Gastrocnemius medialis (tissue), 4 donors: ENCODE data around the gene SV2B. TPM values are rescaled to one million over a fixed set of nuclear protein-coding genes. Genes with fewer than 3 reads are reported as not detected.

Source experiments
- ATAC-seq, 2 donors: fragments of 150-250 bp; one replicate each; pipeline ENCODE4 v1.9.1; 2016
- DNase-seq, 2 donors: peaks; one replicate each; pipeline ENCODE4 v3.0.0-alpha.2; 2019
- H3K27ac ChIP-seq, 4 donors: fragments of 200-600 bp; sonication (generic); 1 replicate in 1 of 4; 2 replicates in 3 of 4; pipeline ENCODE4 v1.5.1; 2016 to 2018; ENCODE audit warnings: mild to moderate bottlenecking in 2 of 4, moderate library complexity in 1 of 4
- H3K27me3 ChIP-seq, 3 donors: fragments of 200-600 bp; sonication (generic) in 2 of 3; 1 replicate in 1 of 3; 2 replicates in 2 of 3; pipeline versions ENCODE4 v1.5.1 to v1.6.0; 2016 to 2019; ENCODE audit warnings: mild to moderate bottlenecking in 1 of 3, moderate library complexity in 1 of 3
- H3K36me3 ChIP-seq, 2 donors: fragments of 200-600 bp; sonication (generic) in 1 of 2; one replicate each; pipeline ENCODE4 v1.5.1; 2017 to 2018
- H3K4me1 ChIP-seq, 2 donors: fragments of 200-600 bp; sonication (generic) in 1 of 2; one replicate each; pipeline ENCODE4 v1.5.1; 2016 to 2017; ENCODE audit warnings: mild to moderate bottlenecking in 2 of 2
- H3K4me3 ChIP-seq, 4 donors: fragments of 200-600 bp; sonication (generic) in 3 of 4; 1 replicate in 1 of 4; 2 replicates in 3 of 4; pipeline ENCODE4 v1.5.1; 2016 to 2019; ENCODE audit warnings: mild to moderate bottlenecking in 2 of 4
- H3K9me3 ChIP-seq, 3 donors: fragments of 200-600 bp; sonication (generic) in 2 of 3; 1 replicate in 1 of 3; 2 replicates in 2 of 3; pipeline ENCODE4 v1.5.1; 2016 to 2019
- POLR2A ChIP-seq, 2 donors: fragments of 450-650 bp; IDR thresholded peaks; one replicate each; pipeline ENCODE4 v1.6.1; 2017; ENCODE audit warnings: antibody characterized with exemption in 2 of 2, mild to moderate bottlenecking in 2 of 2, moderate library complexity in 2 of 2
- in situ Hi-C, 4 donors: fragments of 200-750 bp; cut with MboI; loops; one replicate each; pipeline versions ENCODE4 v1.15.0 to v1.8.0; 2017; ENCODE audit warnings: low sequenced_read_pairs in 4 of 4
- intact Hi-C: fragments of 100-400 bp; cut with DNase I; formaldehyde crosslinking; loops from one replicate; pipeline ENCODE4 v1.15.1; 2023; ENCODE audit warnings: low total_unique reads
- total RNA-seq, 4 donors: library from RNA; depleted of rRNA; stranded (reverse); fragments of >200 nt; gene quantifications; one replicate each; pipeline versions ENCODE4 v1.1.0 to v1.2.3, GENCODE V29; 2016
- TF ChIP-seq, protein P1 (sequence below), 5 experiments: fragments of 450-650 bp in 3 of 5; fragments of 200-600 bp in 2 of 5; sonication (generic) in 2 of 5; IDR thresholded peaks in 4 of 5; conservative IDR thresholded peaks in 1 of 5; 1 replicate in 4 of 5; 2 replicates in 1 of 5; pipeline ENCODE4 v1.5.1; 2016 to 2019; ENCODE audit warnings: antibody characterized with exemption in 5 of 5, mild to moderate bottlenecking in 3 of 5, moderate library complexity in 3 of 5

The SV2B gene
- total RNA-seq, 4 donors from 2014 or later: 0.36 to 0.89 (median 0.67) TPM

DNA sequence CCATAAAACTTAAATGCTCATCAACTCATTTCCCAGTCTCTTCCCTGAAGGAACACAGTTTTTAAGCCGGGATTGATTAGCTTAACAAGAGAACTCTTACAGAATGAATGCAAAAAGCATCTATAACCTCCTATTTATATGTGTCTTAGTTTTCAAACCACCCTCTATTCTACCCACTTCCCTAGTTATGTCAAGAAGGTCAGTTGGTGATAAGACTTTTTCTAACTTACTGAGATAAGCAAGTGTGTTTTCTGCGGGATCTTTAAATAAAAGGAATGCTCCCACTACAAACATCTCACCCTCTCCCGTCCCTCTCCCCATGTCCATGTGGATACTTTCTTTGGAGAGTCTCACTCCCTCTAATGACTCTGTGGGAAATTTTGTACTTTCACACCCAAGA is 218.5 kb downstream of the SV2B start:
- no peaks in the 10 kb centered on the region for H3K9me3 ChIP-seq
- in situ Hi-C loops (loop anchor here in 2 of 4 donors (25.0 kb wide), 2 partner anchors 344 to 519 kb away; no protein-coding TSS in a partner anchor), intact Hi-C loops (no loop called here)

DNA sequence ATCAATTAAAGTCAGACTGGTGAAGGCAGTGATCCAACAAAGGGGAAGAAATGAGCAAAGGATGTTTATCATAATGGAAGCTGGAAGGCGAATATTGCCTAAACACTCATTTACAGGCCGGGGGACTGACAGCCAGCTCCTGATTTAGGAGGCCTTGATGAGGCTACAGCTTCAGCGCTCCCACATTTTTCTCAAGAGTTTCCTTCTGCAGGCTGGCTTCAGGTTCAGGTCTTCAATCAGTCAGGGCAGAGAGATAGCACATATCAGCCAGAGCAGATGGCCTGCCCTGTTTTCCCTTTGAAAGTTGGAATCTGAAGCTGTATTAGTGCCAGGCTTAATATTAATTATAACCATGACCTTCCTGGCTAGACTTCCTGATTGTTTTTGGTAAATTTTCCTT is 218.9 kb downstream of the SV2B start:
- in situ Hi-C loops: loop anchor here in 2 of 4 donors (25.0 kb wide), 2 partner anchors 343 to 518 kb away; no protein-coding TSS in a partner anchor
- H3K27ac ChIP-seq: no peak overlapping the region
- intact Hi-C loops: no loop called here
- H3K27me3 ChIP-seq: no peaks in the 10 kb centered on the region
- H3K36me3 ChIP-seq: no peaks in the 10 kb centered on the region
- H3K4me1 ChIP-seq: no peaks in the 10 kb centered on the region
- TF ChIP-seq POLR2A (IDR thresholded peaks at IDR 0.05): no peak
- TF ChIP-seq, protein P1, sequence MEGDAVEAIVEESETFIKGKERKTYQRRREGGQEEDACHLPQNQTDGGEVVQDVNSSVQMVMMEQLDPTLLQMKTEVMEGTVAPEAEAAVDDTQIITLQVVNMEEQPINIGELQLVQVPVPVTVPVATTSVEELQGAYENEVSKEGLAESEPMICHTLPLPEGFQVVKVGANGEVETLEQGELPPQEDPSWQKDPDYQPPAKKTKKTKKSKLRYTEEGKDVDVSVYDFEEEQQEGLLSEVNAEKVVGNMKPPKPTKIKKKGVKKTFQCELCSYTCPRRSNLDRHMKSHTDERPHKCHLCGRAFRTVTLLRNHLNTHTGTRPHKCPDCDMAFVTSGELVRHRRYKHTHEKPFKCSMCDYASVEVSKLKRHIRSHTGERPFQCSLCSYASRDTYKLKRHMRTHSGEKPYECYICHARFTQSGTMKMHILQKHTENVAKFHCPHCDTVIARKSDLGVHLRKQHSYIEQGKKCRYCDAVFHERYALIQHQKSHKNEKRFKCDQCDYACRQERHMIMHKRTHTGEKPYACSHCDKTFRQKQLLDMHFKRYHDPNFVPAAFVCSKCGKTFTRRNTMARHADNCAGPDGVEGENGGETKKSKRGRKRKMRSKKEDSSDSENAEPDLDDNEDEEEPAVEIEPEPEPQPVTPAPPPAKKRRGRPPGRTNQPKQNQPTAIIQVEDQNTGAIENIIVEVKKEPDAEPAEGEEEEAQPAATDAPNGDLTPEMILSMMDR (IDR thresholded peaks at IDR 0.05 in 4 of 5, conservative IDR thresholded peaks at IDR 0.05 in 1 of 5): no peak
- H3K4me3 ChIP-seq: no peak overlapping the region
- ATAC-seq (no peak), DNase-seq (no peak)
- no peaks in the 10 kb centered on the region for H3K9me3 ChIP-seq

More for the DNA sequence above, 218.5 kb downstream of the SV2B start:
- Histone ChIP-seq H3K4me1 (no peaks in the 10 kb centered on the region), H3K27me3 (no peaks in the 10 kb centered on the region), H3K27ac (no peak overlapping the region), H3K4me3 (no peak overlapping the region), H3K36me3 (no peaks in the 10 kb centered on the region)
- ATAC-seq (no peak), DNase-seq (no peak)
- TF ChIP-seq POLR2A (IDR thresholded peaks at IDR 0.05): no peak
- TF ChIP-seq, protein P1 (IDR thresholded peaks at IDR 0.05 in 4 of 5, conservative IDR thresholded peaks at IDR 0.05 in 1 of 5): no peak

DNA sequence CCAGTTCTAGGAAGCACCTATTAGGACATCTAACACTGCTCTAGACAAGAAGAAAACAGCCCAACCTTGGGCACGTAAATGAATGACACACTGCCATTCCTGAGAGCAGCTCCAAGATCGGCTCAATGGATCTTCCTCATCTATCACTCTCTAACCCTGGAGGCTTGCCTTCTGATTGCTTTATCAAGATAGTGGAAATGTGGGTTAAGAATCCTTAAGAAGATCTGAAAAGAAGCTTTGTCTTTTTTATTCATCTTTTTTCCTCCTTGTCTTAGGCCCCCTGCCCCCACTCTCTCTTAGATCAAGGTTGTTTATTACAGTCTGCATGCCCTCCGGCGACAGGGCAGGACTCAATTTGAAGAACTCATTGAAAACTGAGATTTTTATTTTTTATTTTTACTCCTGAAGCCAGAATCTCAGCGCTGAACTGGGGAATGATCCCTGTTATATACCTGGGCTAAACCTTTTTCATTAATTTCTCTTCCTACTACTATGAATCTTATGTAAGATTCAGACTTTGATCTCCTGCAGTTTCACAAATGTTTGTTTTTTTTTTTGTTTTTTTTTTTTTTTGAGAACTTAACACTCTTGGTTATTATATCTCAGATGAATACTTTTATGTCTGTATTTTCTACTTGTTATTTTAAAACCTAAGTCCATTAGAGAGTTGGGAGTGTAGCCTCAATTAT is 219.5 kb downstream of the SV2B start:
- in situ Hi-C loops: loop anchor here in 2 of 4 donors (25.0 kb wide), 2 partner anchors 343 to 518 kb away; no protein-coding TSS in a partner anchor
- DNase-seq (no peak), ATAC-seq (no peak)

DNA sequence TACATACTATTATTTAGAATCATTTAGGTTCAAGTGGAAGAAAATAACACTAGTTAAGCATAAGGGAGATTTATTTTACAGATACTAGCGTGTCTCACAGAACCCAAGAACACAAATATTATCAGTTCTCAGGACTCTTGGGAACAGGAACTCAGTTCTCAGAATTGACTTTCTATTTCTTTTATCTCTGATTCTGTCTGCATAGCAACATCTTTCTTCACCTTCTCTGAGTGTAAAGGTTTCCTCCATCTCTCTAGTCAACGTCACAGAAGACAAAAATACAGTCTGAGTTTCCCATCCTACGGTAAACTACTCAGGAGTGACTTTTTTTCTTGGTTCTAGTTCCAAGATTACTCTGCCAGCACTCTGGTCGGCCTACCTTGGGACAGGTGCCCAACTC is 220.0 kb downstream of the SV2B start:
- in situ Hi-C loops (loop anchor here in 2 of 4 donors (25.0 kb wide), 2 partner anchors 342 to 517 kb away; no protein-coding TSS in a partner anchor), intact Hi-C loops (no loop called here)
- no peaks in the 10 kb centered on the region for H3K9me3 ChIP-seq
- no peak for TF ChIP-seq POLR2A (IDR thresholded peaks at IDR 0.05)
- TF ChIP-seq, protein P1 (IDR thresholded peaks at IDR 0.05 in 4 of 5, conservative IDR thresholded peaks at IDR 0.05 in 1 of 5): no peak
- DNase-seq: no peak
- no peak overlapping the region for H3K4me3 ChIP-seq
- ATAC-seq: no peak
- no peaks in the 10 kb centered on the region for H3K36me3 ChIP-seq
- H3K27ac ChIP-seq: no peak overlapping the region
- H3K4me1 ChIP-seq: no peaks in the 10 kb centered on the region
- H3K27me3 ChIP-seq: no peaks in the 10 kb centered on the region

More for the DNA sequence above, 219.5 kb downstream of the SV2B start:
- Histone ChIP-seq H3K4me1 (no peaks in the 10 kb centered on the region), H3K9me3 (no peaks in the 10 kb centered on the region), H3K4me3 (no peak overlapping the region), H3K27ac (no peak overlapping the region), H3K27me3 (no peaks in the 10 kb centered on the region), H3K36me3 (no peaks in the 10 kb centered on the region)
- intact Hi-C loops: no loop called here
- TF ChIP-seq, protein P1 (IDR thresholded peaks at IDR 0.05 in 4 of 5, conservative IDR thresholded peaks at IDR 0.05 in 1 of 5): no peak
- no peak for TF ChIP-seq POLR2A (IDR thresholded peaks at IDR 0.05)
